Stimulated activated CD8-positive, alpha-beta memory T cell treated with anti-CD3 and anti-CD28 coated beads, Interleukin-15, amount 100 ng/mL, for 1 hour (primary cell): ENCODE results near the gene GP1BB.

ENCODE experiments used
- DNase-seq: peaks from one replicate; pipeline ENCODE4 v3.0.0-alpha.2; 2020; ENCODE audit warnings: low read depth

GP1BB gene

GRCh38 chr22:19742160-19743066 is 19.1 kb downstream of the GP1BB start:
- DNase-seq, result no peak

- no peak for DNase-seq
Observed at GRCh38 chr22:19743081-19743480, 19.7 kb downstream of the GP1BB start.

GRCh38 chr22:19743651-19744050 is 20.3 kb downstream of the GP1BB start:
- DNase-seq, result no peak

GRCh38 chr22:19744350-19745006 is 21.1 kb downstream of the GP1BB start:
- DNase-seq, result no peak

GRCh38 chr22:19745155-19746101 is 22.1 kb downstream of the GP1BB start:
- DNase-seq, result no peak

- DNase-seq, result no peak
Observed at GRCh38 chr22:19746726-19747125, 23.4 kb downstream of the GP1BB start.

- no peak for DNase-seq
Observed at GRCh38 chr22:19747551-19747950, 24.2 kb downstream of the GP1BB start.

- DNase-seq, result no peak
Observed at GRCh38 chr22:19748139-19748538, 24.8 kb downstream of the GP1BB start.

GRCh38 chr22:19748991-19749664 is 25.8 kb downstream of the GP1BB start:
- no peak for DNase-seq

GRCh38 chr22:19749876-19750275 is 26.5 kb downstream of the GP1BB start:
- no peak for DNase-seq

GRCh38 chr22:19750507-19751490 is 27.5 kb downstream of the GP1BB start:
- DNase-seq, result no peak

- no peak for DNase-seq
Observed at GRCh38 chr22:19751497-19752245, 28.3 kb downstream of the GP1BB start.

- DNase-seq, result no peak
Observed at GRCh38 chr22:19753090-19753842, 29.9 kb downstream of the GP1BB start.

GRCh38 chr22:19753996-19754700 is 30.8 kb downstream of the GP1BB start:
- no peak for DNase-seq

GRCh38 chr22:19754701-19755144 is 31.4 kb downstream of the GP1BB start:
- DNase-seq, result no peak

GRCh38 chr22:19755145-19755710 is 31.9 kb downstream of the GP1BB start:
- no peak for DNase-seq

- DNase-seq, result no peak
Observed at GRCh38 chr22:19755722-19756287, 32.5 kb downstream of the GP1BB start.
